Panc1 (cell line): ENCODE measurements around the gene CCM2. TPM values are rescaled to one million over a fixed set of nuclear protein-coding genes. Genes with fewer than 3 reads are reported as not detected.
A peak's percentile ranks its signal among the peaks of the same experiment; 100 is the strongest.

ENCODE experiments used
- ATAC-seq: fragments of 200-7000 bp; cut with Tn5 transposase; 2 replicates; pipeline ENCODE4 v1.9.1; 2020; ENCODE audit warnings: mild to moderate bottlenecking, moderate library complexity
- BruUV-seq: library from RNA; stranded (reverse); fragments of 400-500 nt; replicated peaks from 2 replicates; lab custom pipeline; 2021; lab: Mats Ljungman, UMichigan
- CTCF ChIA-PET: fragments of 300-600 bp; sonication (Branson Sonifier 250); formaldehyde crosslinking; loops from one replicate; lab custom pipeline; 2022; ENCODE audit warnings: antibody characterized with exemption; lab: Charles Lee
- POLR2A ChIA-PET: fragments of 300-600 bp; sonication (Branson Sonifier 250); formaldehyde crosslinking; loops from one replicate; lab custom pipeline; 2022; ENCODE audit warnings: antibody characterized with exemption; lab: Charles Lee
- DNase-seq: peaks from one replicate; pipeline ENCODE4 v3.0.0-alpha.2; 2010; ENCODE audit warnings: low read depth, low spot score
- H3K27ac ChIP-seq: 2 replicates; pipeline ENCODE4 v1.5.1; 2011; ENCODE audit warnings: mild to moderate bottlenecking, low read length, inconsistent platforms
- H3K27me3 ChIP-seq: fragments of 200-500 bp; sonication (Bioruptor generic); 2 replicates; pipeline ENCODE4 v1.6.0; 2014; ENCODE audit warnings: low read length, inconsistent platforms; ENCODE audit not compliant: control insufficient read depth, insufficient read depth
- H3K36me3 ChIP-seq: fragments of 200-500 bp; sonication (Bioruptor generic); 2 replicates; pipeline ENCODE4 v1.5.1; 2014; ENCODE audit warnings: inconsistent platforms, mild to moderate bottlenecking, low read length, moderate library complexity; ENCODE audit not compliant: control insufficient read depth, insufficient read depth
- H3K4me1 ChIP-seq: 2 replicates; pipeline ENCODE4 v1.5.1; 2011; ENCODE audit warnings: inconsistent platforms, mild to moderate bottlenecking, low read length, moderate library complexity; ENCODE audit not compliant: control insufficient read depth, insufficient read depth
- H3K4me3 ChIP-seq, 2 experiments: 2 replicates each; pipeline ENCODE4 v1.5.1; 2011 to 2012; ENCODE audit warnings: low read depth in 2 of 2, low read length in 2 of 2, mild to moderate bottlenecking in 2 of 2, inconsistent platforms in 1 of 2, moderate library complexity in 1 of 2
- H3K9me3 ChIP-seq: fragments of 200-500 bp; sonication (Bioruptor generic); 2 replicates; pipeline ENCODE4 v1.5.1; 2014; ENCODE audit warnings: low read depth, mild to moderate bottlenecking, inconsistent platforms, low read length, moderate library complexity; ENCODE audit not compliant: control insufficient read depth, insufficient read depth
- POLR2AphosphoS5 ChIP-seq: IDR thresholded peaks from 2 replicates; pipeline ENCODE4 v1.6.1; 2012; ENCODE audit warnings: mild to moderate bottlenecking, low read depth, low read length, moderate library complexity
- REST ChIP-seq, 2 experiments: IDR thresholded peaks; 2 replicates each; pipeline ENCODE4 v1.6.1; 2011 to 2012; ENCODE audit warnings: low read depth in 2 of 2, control low read depth in 1 of 2, low read length in 1 of 2, mild to moderate bottlenecking in 1 of 2, moderate library complexity in 1 of 2; ENCODE audit not compliant: insufficient read depth in 1 of 2
- SIN3A ChIP-seq: IDR thresholded peaks from 2 replicates; pipeline ENCODE4 v1.6.1; 2012; ENCODE audit warnings: low read depth, mild to moderate bottlenecking, low read length, moderate library complexity, borderline replicate concordance; ENCODE audit not compliant: insufficient read depth
- TCF7L2 ChIP-seq: IDR thresholded peaks from 2 replicates; pipeline ENCODE4 v1.6.1; 2011; ENCODE audit warnings: mild to moderate bottlenecking, low read depth, low read length, inconsistent platforms
- in situ Hi-C: cut with HindIII; loops from 2 replicates; pipeline ENCODE4 v1.10.0; 2016; ENCODE audit warnings: low sequenced_read_pairs, low pct_unique_long_range_greater_than_20kb
- intact Hi-C: fragments of 100-400 bp; cut with micrococcal nuclease; formaldehyde crosslinking; loops from one replicate; pipeline ENCODE4 v1.10.0; 2022; ENCODE audit not compliant: unreplicated experiment
- total RNA-seq: library from RNA; stranded (reverse); gene quantifications from one replicate; pipeline ENCODE4 v1.2.1, GENCODE V29; 2021; ENCODE audit not compliant: unreplicated experiment
- TF ChIP-seq, protein P1 (sequence below): fragments of 450-650 bp; IDR thresholded peaks from 2 replicates; pipeline ENCODE4 v1.5.1; 2017; ENCODE audit warnings: mild to moderate bottlenecking

Gene CCM2
- total RNA-seq, 1 experiment from 2014 or later: 97.1 TPM

GRCh38 chr7:45026984-45027773 is 27.2 kb downstream of the CCM2 start:
- no peak overlapping the region for H3K27ac ChIP-seq
- no peak overlapping the region for H3K4me3 ChIP-seq
- ChIA-PET POLR2A (no interaction called here), CTCF (no interaction called here)
- no peaks in the 10 kb centered on the region for H3K36me3 ChIP-seq
- H3K4me1 ChIP-seq: no peaks in the 10 kb centered on the region
- BruUV-seq: no TSS peak
- no peaks in the 10 kb centered on the region for H3K27me3 ChIP-seq
- TF ChIP-seq POLR2AphosphoS5 (no peak), SIN3A (no peak), TCF7L2 (no peak), REST (IDR thresholded peaks at IDR 0.05; ENCODE audit: insufficient read depth in 1 of 2, low read depth in 2 of 2, low read length in 1 of 2) (no peak)
- TF ChIP-seq, protein P1, sequence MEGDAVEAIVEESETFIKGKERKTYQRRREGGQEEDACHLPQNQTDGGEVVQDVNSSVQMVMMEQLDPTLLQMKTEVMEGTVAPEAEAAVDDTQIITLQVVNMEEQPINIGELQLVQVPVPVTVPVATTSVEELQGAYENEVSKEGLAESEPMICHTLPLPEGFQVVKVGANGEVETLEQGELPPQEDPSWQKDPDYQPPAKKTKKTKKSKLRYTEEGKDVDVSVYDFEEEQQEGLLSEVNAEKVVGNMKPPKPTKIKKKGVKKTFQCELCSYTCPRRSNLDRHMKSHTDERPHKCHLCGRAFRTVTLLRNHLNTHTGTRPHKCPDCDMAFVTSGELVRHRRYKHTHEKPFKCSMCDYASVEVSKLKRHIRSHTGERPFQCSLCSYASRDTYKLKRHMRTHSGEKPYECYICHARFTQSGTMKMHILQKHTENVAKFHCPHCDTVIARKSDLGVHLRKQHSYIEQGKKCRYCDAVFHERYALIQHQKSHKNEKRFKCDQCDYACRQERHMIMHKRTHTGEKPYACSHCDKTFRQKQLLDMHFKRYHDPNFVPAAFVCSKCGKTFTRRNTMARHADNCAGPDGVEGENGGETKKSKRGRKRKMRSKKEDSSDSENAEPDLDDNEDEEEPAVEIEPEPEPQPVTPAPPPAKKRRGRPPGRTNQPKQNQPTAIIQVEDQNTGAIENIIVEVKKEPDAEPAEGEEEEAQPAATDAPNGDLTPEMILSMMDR: no peak
- ATAC-seq (no peak), DNase-seq (no peak)
- intact Hi-C loops (no loop called here), in situ Hi-C loops (no loop called here)
- no peaks in the 10 kb centered on the region for H3K9me3 ChIP-seq

- no peak for TF ChIP-seq POLR2AphosphoS5
- no peak for TF ChIP-seq REST (IDR thresholded peaks at IDR 0.05; ENCODE audit: insufficient read depth in 1 of 2, low read depth in 2 of 2, low read length in 1 of 2)
- TF ChIP-seq SIN3A: no peak
- no peak for TF ChIP-seq TCF7L2
- TF ChIP-seq, protein P1: no peak
- H3K4me1 ChIP-seq: no peaks in the 10 kb centered on the region
- no peaks in the 10 kb centered on the region for H3K36me3 ChIP-seq
- intact Hi-C loops (no loop called here), in situ Hi-C loops (no loop called here)
- TSS peak; percentile 32 for BruUV-seq
- no peak overlapping the region for H3K27ac ChIP-seq
- no peaks in the 10 kb centered on the region for H3K9me3 ChIP-seq
- ATAC-seq: no peak
- POLR2A ChIA-PET: no interaction called here
- CTCF ChIA-PET: no interaction called here
- no peak overlapping the region for H3K4me3 ChIP-seq
- H3K27me3 ChIP-seq: no peaks in the 10 kb centered on the region
- no peak for DNase-seq
These were observed 27.7 kb downstream of the CCM2 start for GRCh38 chr7:45027774-45028114.
